Thymus (tissue), 11 donors: ENCODE data around the gene COQ7. TPM values are rescaled to one million over a fixed set of nuclear protein-coding genes. Genes with fewer than 3 reads are reported as not detected.

Source experiments
- DNase-seq, 9 donors: peaks; one replicate each; pipeline ENCODE4 v3.0.0-alpha.2; 2013; ENCODE audit warnings: low spot score in 9 of 9, low read depth in 6 of 9, missing footprints in 1 of 9
- H3K27ac ChIP-seq, 2 donors: one replicate each; pipeline ENCODE4 v1.5.1; 2013; ENCODE audit warnings: control low read depth in 1 of 2, low read depth in 1 of 2, low read length in 1 of 2, mild to moderate bottlenecking in 1 of 2, moderate library complexity in 1 of 2
- H3K27me3 ChIP-seq, 2 donors: one replicate each; pipeline ENCODE4 v1.5.1; 2013; ENCODE audit warnings: low read length in 1 of 2; ENCODE audit not compliant: control insufficient read depth in 2 of 2, insufficient read depth in 1 of 2
- H3K36me3 ChIP-seq, 2 donors: one replicate each; pipeline ENCODE4 v1.5.1; 2013; ENCODE audit warnings: low read length in 1 of 2, mild to moderate bottlenecking in 1 of 2, moderate library complexity in 1 of 2; ENCODE audit not compliant: control insufficient read depth in 2 of 2, insufficient read depth in 2 of 2
- H3K4me1 ChIP-seq, 2 donors: one replicate each; pipeline ENCODE4 v1.5.1; 2013; ENCODE audit warnings: low read length in 2 of 2; ENCODE audit not compliant: control insufficient read depth in 2 of 2, insufficient read depth in 2 of 2
- H3K4me3 ChIP-seq, 2 donors: one replicate each; pipeline ENCODE4 v1.5.1; 2013; ENCODE audit warnings: low read length in 2 of 2, control low read depth in 1 of 2, mild to moderate bottlenecking in 1 of 2
- H3K9me3 ChIP-seq, 2 donors: one replicate each; pipeline ENCODE4 v1.5.1; 2013; ENCODE audit warnings: low read length in 1 of 2, mild to moderate bottlenecking in 1 of 2; ENCODE audit not compliant: control insufficient read depth in 2 of 2, insufficient read depth in 1 of 2
- WGBS: extraction: QIAGEN DNeasy Blood & Tissue Kit; methylation state at CpG from one replicate; pipeline ENCODE4 v1.1.7; 2013; 5-methylcytosine and 5-hydroxymethylcytosine counted together
- polyA plus RNA-seq: library from polyadenylated mRNA; stranded (reverse); fragments of 200-250 nt; gene quantifications from one replicate; pipeline ENCODE4 v1.2.3, GENCODE V29; 2013
- total RNA-seq: library from RNA; stranded (reverse); fragments of 120-200 nt; gene quantifications from one replicate; pipeline ENCODE4 v1.2.4, GENCODE V29; 2013
- donor health status: healthy.

The COQ7 gene
- total and polyA plus RNA-seq, 2 donors = 14.3 to 15.4 TPM

- DNase-seq = no peak
- peaks cover 0 to 3% of the 10 kb centered on the region in 2 donors for H3K4me1 ChIP-seq
- no peaks in the 10 kb centered on the region for H3K27me3 ChIP-seq
- no peak overlapping the region for H3K27ac ChIP-seq
- H3K4me3 ChIP-seq = no peak overlapping the region
- no peaks in the 10 kb centered on the region for H3K36me3 ChIP-seq
- peaks cover 0 to 4% of the 10 kb centered on the region in 2 donors for H3K9me3 ChIP-seq
- 92% methylated on average over 7 of the region's 7 CpGs for WGBS
These were observed 61.2 kb downstream of the COQ7 start for GRCh38 chr16:19128454-19129200.

Other genes with a start within 250 kb of the COQ7 start
- 31.9 TPM for gene SMG1, start 141.2 kb upstream of the COQ7 start, total RNA-seq
- 20.8 TPM for gene SMG1, start 141.2 kb upstream of the COQ7 start, polyA plus RNA-seq
- gene TMC7, start 83.7 kb upstream of the COQ7 start, total RNA-seq = 0.14 TPM
- gene TMC7, start 83.7 kb upstream of the COQ7 start, polyA plus RNA-seq = 0.41 TPM
- 2.5 TPM for gene ITPRIPL2, start 46.4 kb downstream of the COQ7 start, total RNA-seq
- 5.3 TPM for gene ITPRIPL2, start 46.4 kb downstream of the COQ7 start, polyA plus RNA-seq
- 0.38 TPM for gene SYT17, start 100.6 kb downstream of the COQ7 start, total RNA-seq
- gene SYT17, start 100.6 kb downstream of the COQ7 start, polyA plus RNA-seq = 0.52 TPM
- gene CLEC19A, start 218.1 kb downstream of the COQ7 start, total RNA-seq = 0.05 TPM
- 0.09 TPM for gene CLEC19A, start 218.1 kb downstream of the COQ7 start, polyA plus RNA-seq